AG09309 (cell line): ENCODE data around the gene CHD6.

ENCODE experiments used
- DNase-seq: peaks from one replicate; pipeline ENCODE4 v3.0.0-alpha.2; 2010; ENCODE audit warnings: low read depth
- H3K4me3 ChIP-seq: 2 replicates; pipeline ENCODE4 v1.5.1; 2011; ENCODE audit warnings: mild to moderate bottlenecking, low read depth, low read length, moderate library complexity; ENCODE audit not compliant: control insufficient read depth
- TF ChIP-seq, protein P1 (sequence below): IDR thresholded peaks from 2 replicates; pipeline ENCODE4 v1.5.1; 2011; ENCODE audit warnings: mild to moderate bottlenecking, low read depth, low read length, inconsistent platforms; ENCODE audit not compliant: insufficient read depth, control insufficient read depth; ENCODE audit errors: missing control alignments

Gene CHD6

DNA sequence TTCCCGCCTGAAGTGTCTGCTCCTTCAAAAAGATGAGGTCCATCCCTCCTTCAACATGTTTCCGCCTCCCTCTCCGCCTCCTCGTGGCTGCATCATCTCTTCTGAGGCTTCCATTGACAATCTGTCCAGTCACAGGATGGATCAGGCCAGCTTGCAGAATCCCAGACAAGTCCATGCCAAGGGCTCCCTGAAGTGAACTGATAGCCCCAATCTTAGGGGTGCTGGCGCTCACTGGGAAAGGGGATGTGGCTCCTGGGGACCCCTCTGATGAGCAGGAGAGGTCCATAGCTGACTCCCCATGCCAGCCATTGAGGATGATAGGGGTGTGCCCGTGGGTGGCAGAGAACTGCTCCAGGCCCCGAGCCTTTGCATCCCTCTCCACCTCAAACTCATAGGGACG is 203.0 kb downstream of the CHD6 start:
- no peak for DNase-seq
- H3K4me3 ChIP-seq: no peak overlapping the region
- TF ChIP-seq, protein P1, sequence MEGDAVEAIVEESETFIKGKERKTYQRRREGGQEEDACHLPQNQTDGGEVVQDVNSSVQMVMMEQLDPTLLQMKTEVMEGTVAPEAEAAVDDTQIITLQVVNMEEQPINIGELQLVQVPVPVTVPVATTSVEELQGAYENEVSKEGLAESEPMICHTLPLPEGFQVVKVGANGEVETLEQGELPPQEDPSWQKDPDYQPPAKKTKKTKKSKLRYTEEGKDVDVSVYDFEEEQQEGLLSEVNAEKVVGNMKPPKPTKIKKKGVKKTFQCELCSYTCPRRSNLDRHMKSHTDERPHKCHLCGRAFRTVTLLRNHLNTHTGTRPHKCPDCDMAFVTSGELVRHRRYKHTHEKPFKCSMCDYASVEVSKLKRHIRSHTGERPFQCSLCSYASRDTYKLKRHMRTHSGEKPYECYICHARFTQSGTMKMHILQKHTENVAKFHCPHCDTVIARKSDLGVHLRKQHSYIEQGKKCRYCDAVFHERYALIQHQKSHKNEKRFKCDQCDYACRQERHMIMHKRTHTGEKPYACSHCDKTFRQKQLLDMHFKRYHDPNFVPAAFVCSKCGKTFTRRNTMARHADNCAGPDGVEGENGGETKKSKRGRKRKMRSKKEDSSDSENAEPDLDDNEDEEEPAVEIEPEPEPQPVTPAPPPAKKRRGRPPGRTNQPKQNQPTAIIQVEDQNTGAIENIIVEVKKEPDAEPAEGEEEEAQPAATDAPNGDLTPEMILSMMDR: no peak

DNA sequence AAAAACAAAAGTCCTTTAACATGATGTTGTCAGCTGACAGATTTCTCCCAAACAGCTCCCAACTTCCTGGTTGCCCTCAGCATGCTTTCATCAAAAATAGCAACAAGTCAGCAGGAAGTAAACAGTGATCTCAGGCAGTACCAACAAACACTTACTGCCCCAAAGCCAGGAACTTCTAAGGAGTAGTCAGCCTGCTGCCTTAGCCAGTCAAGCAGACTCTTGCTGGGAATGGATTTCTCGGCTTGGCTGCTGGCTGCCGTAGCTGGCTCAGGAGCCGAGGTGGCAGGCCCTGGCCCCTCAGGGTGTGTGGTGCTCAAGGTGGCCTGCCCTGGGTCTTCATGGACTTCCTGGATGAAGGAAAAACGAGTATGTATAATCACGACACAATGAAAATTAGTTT is 205.0 kb downstream of the CHD6 start:
- H3K4me3 ChIP-seq: no peak overlapping the region
- TF ChIP-seq, protein P1: no peak
- no peak for DNase-seq

DNA sequence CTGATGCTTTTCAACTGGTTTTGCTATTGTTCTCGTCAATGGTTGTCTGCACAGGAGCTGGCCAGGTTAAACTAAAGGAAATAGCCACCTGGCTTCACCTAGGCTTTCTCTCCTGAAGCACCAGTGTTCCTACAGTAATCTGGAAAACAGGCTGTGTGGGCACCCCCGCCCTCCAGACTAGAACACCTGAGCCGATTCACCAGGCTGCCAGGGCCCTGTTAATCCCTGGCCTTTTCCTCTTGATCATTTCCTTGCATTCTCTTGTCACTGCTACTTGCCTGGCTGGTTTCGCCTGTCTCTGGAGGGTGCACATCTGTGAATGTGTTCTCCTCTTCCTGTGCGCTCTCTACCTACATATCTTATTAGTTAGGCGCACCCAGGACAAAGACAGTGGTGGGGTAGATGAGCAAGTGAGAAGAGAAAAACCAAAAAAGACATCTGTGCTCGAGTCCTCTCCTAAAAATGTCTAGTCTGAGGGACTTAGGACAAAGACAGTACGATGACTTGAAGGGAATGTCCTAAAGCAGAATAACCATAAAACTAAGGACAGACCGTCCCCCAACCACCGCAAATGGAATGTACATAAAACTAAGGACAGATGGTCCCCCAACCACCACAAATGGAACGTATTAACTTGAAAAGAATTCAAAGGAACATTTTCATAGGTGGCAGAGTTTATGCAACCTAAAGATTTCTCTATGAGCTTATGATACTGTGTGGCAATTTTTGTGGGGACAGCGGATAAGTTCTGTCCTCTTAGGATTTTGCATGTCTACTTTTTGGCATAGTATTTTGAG is 205.7 kb downstream of the CHD6 start:
- no peak overlapping the region for H3K4me3 ChIP-seq
- no peak for DNase-seq
- TF ChIP-seq, protein P1: no peak

DNA sequence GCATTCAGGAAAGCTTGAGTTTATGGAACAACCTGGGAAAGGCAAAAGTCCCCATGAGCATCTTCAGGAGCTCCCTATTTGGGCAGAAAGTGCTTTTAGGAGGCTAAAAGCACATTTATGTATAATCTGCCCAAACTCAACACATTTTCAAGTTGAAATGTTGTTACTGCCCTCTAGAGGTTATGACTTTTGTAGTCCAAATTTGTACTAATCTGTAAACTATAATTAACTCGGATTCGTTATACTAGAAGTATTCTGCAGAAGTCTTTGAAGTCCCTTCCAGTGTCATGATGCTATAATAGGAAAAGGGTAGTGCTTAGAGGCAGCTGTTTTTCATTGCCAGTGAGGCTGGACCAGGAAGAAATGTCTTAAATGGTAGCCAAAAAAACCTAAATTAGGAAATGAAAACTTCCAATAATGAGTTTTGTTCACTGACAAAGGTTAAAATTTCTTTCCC is 206.8 kb downstream of the CHD6 start:
- TF ChIP-seq, protein P1: peak; percentile 38
- DNase-seq: no peak

DNA sequence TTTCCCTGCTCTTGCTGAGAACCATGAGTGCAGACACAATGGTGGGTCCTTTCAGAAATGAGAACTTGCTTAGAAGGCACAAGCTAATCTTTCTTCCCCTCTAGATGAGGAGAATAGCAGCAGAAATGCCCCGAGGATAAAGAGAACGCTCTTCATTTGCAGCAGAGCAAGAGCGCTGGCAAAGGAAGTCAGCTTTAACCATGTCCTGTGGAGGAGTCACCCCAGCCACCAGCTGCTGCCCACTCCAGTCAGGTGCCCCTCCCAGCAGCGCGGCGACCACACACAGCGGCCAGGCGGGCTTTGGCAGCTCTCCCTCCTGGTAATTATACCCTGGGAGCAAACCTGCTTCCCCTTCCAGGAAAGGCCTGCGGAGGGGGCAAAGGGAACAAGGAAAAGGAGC is 209.2 kb downstream of the CHD6 start:
- H3K4me3 ChIP-seq: no peak overlapping the region
- TF ChIP-seq, protein P1: no peak
- DNase-seq: no peak

More for the DNA sequence above, 206.8 kb downstream of the CHD6 start:
- no peak overlapping the region for H3K4me3 ChIP-seq

DNA sequence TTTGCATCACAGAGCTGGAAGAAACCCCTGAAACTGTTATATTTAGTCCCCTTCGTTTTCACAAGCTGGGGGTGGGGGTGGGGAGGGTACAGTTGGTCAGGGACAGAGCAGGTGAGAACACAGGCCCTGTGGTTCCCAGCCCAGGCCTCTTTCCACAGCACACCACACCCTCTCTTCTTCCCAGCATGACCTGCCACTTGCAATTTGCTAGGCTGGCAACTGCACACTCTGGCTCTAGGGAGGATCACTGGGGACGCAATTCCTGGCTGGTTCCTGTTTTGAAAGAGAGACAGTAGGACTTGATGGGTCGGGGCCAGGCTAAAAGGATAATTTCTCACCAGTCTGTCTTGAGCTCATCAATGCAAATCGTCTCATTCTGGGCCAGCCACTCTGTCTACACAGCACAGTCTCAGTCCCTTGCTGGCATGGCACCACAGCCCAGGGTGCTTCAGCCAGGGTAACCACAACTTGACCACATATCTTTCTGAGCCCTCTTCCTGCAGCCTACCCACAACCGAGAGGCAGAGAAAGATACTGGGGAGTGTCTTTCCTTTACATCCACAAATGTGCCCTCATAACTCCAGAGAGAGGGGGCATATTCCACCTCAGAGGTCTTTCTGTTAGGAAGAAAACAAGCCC is 209.9 kb downstream of the CHD6 start:
- no peak for DNase-seq
- H3K4me3 ChIP-seq: no peak overlapping the region
- TF ChIP-seq, protein P1: no peak
